PC-9 (cell line): ENCODE measurements around the gene MAP4. TPM values are rescaled to one million over a fixed set of nuclear protein-coding genes. Genes with fewer than 3 reads are reported as not detected.

Experiments
- BruUV-seq: library from RNA; stranded (reverse); fragments of 400-500 nt; replicated peaks from 2 replicates; lab custom pipeline; 2021; lab: Mats Ljungman, UMichigan
- CTCF ChIA-PET: fragments of 300-600 bp; sonication (Branson Sonifier 250); formaldehyde crosslinking; loops from one replicate; lab custom pipeline; 2022; ENCODE audit warnings: antibody characterized with exemption; lab: Charles Lee
- POLR2A ChIA-PET: fragments of 300-600 bp; sonication (Branson Sonifier 250); formaldehyde crosslinking; loops from one replicate; lab custom pipeline; 2022; ENCODE audit warnings: antibody characterized with exemption; ENCODE audit not compliant: unreplicated experiment; lab: Charles Lee
- DNase-seq, 2 experiments: peaks; one replicate each; pipeline versions ENCODE4 v3.0.0 to v3.0.0-alpha.2; 2015 to 2022; ENCODE audit warnings: mixed read lengths in 1 of 2
- H2AFZ ChIP-seq: fragments of 200-600 bp; sonication (generic); 2 replicates; pipeline ENCODE4 v1.8.1; 2017; ENCODE audit warnings: antibody characterized with exemption
- H3F3A ChIP-seq: fragments of 200-600 bp; sonication (generic); 2 replicates; pipeline ENCODE4 v1.8.1; 2017; ENCODE audit warnings: antibody characterized with exemption, mild to moderate bottlenecking, low read depth; ENCODE audit not compliant: insufficient read depth
- H3K27ac ChIP-seq: fragments of 200-600 bp; sonication (generic); 2 replicates; pipeline ENCODE4 v1.6.1; 2016; ENCODE audit warnings: mixed run types
- H3K27me3 ChIP-seq: fragments of 200-600 bp; sonication (generic); 2 replicates; pipeline ENCODE4 v1.6.1; 2016; ENCODE audit warnings: low read depth, mixed run types; ENCODE audit not compliant: insufficient read depth
- H3K36me3 ChIP-seq: fragments of 200-600 bp; sonication (generic); 2 replicates; pipeline ENCODE4 v1.6.1; 2016; ENCODE audit warnings: low read depth, mixed run types
- H3K4me1 ChIP-seq: fragments of 200-600 bp; sonication (generic); replicated peaks from 2 replicates; pipeline ENCODE4 v1.6.1; 2016; ENCODE audit warnings: mixed run types; ENCODE audit not compliant: insufficient read depth
- H3K4me2 ChIP-seq: fragments of 200-600 bp; sonication (generic); 2 replicates; pipeline ENCODE4 v1.6.1; 2017; ENCODE audit warnings: mixed run types
- H3K4me3 ChIP-seq: fragments of 200-600 bp; sonication (generic); 2 replicates; pipeline ENCODE4 v1.6.1; 2016; ENCODE audit warnings: mixed run types
- H3K79me2 ChIP-seq: fragments of 200-600 bp; sonication (generic); 2 replicates; pipeline ENCODE4 v1.6.1; 2017; ENCODE audit warnings: low read depth, mixed run types
- H3K9me2 ChIP-seq: fragments of 200-600 bp; sonication (generic); 2 replicates; pipeline ENCODE4 v1.8.1; 2017; ENCODE audit warnings: mild to moderate bottlenecking; ENCODE audit not compliant: insufficient read depth
- H3K9me3 ChIP-seq: fragments of 200-600 bp; sonication (generic); 2 replicates; pipeline ENCODE4 v1.8.1; 2016; ENCODE audit warnings: low read depth; ENCODE audit not compliant: insufficient read depth
- H4K20me1 ChIP-seq: fragments of 200-600 bp; sonication (generic); 2 replicates; pipeline ENCODE4 v1.8.1; 2017; ENCODE audit not compliant: insufficient read depth
- EZH2 ChIP-seq: fragments of 200-600 bp; sonication (generic); IDR thresholded peaks from 2 replicates; pipeline ENCODE4 v1.8.0; 2017; ENCODE audit warnings: antibody characterized with exemption, low read depth
- intact Hi-C: fragments of 100-400 bp; cut with micrococcal nuclease; formaldehyde crosslinking; loops from one replicate; pipeline ENCODE4 v1.10.0; 2022; ENCODE audit not compliant: unreplicated experiment
- total RNA-seq: library from RNA; stranded (reverse); gene quantifications from 2 replicates; pipeline ENCODE4 v1.2.3, GENCODE V29; 2021
- TF ChIP-seq, protein P1 (sequence below): fragments of 200-600 bp; sonication (generic); conservative IDR thresholded peaks from 2 replicates; pipeline ENCODE4 v1.6.1; 2017; ENCODE audit warnings: mixed run types, antibody characterized with exemption, mild to moderate bottlenecking, moderate library complexity

The MAP4 gene
- total RNA-seq, 1 experiment from 2014 or later: 187 TPM

DNA sequence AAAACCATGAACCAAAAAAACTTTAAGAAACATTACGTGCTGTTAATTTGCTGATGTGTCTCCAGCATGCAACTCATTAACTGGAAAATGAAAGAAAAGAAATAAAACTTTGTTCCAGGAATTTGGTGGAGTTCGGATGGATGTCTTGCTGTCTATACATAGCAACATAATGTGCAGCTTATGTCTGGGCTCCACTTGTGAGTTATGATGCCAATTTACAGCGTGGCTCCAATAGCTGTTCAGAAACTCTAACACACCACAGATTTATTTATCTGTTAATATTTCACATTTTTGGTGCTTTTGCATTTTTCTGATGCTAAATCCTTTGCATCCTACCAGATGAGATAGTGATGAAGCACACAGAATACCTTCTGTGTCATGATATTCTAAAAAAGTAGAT lies 45.1 kb downstream of the MAP4 start:
- no peaks in the 10 kb centered on the region for H3K36me3 ChIP-seq
- CTCF ChIA-PET: no interaction called here
- POLR2A ChIA-PET: interaction anchor here (0.6 kb wide), 1 partner anchor 8 kb away, joined by 5 read pairs; no protein-coding TSS in a partner anchor

DNA sequence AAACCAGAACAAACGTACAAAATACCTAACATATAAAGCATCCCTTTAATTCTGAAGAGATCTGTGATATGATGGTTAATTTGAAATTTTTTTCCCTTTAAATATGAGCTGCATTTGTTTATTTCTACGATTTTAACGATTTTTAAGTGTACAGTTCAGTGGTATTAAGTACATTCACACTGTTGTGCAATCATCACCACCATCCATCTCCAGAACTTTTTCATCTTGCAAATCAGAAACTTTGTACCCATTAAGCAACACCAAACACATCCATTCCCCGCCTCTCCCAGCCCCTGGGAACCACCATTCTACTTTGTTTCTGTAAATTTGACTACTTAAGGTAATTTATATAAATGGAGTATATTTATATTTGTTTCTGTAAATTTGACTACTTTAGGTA lies 51.5 kb downstream of the MAP4 start:
- H3K79me2 ChIP-seq: no peaks in the 10 kb centered on the region
- DNase-seq: no peak
- H3K4me2 ChIP-seq: no peak overlapping the region
- H3K27ac ChIP-seq: no peak overlapping the region
- H3F3A ChIP-seq: 0 out of 2 replicates have a peak, but pooled peaks cover 3% of the 10 kb centered on the region
- no peaks in the 10 kb centered on the region for H3K9me3 ChIP-seq
- no TSS peak for BruUV-seq
- no peaks in the 10 kb centered on the region for H3K36me3 ChIP-seq
- peaks cover 18% of the 10 kb centered on the region for H3K4me1 ChIP-seq
- H3K27me3 ChIP-seq: no peaks in the 10 kb centered on the region
- H4K20me1 ChIP-seq: no peaks in the 10 kb centered on the region
- TF ChIP-seq, protein P1, sequence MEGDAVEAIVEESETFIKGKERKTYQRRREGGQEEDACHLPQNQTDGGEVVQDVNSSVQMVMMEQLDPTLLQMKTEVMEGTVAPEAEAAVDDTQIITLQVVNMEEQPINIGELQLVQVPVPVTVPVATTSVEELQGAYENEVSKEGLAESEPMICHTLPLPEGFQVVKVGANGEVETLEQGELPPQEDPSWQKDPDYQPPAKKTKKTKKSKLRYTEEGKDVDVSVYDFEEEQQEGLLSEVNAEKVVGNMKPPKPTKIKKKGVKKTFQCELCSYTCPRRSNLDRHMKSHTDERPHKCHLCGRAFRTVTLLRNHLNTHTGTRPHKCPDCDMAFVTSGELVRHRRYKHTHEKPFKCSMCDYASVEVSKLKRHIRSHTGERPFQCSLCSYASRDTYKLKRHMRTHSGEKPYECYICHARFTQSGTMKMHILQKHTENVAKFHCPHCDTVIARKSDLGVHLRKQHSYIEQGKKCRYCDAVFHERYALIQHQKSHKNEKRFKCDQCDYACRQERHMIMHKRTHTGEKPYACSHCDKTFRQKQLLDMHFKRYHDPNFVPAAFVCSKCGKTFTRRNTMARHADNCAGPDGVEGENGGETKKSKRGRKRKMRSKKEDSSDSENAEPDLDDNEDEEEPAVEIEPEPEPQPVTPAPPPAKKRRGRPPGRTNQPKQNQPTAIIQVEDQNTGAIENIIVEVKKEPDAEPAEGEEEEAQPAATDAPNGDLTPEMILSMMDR: no peak
- no peak for TF ChIP-seq EZH2
- H2AFZ ChIP-seq: no peak overlapping the region
- no peak overlapping the region for H3K4me3 ChIP-seq
- ChIA-PET POLR2A (interaction anchor here (0.7 kb wide), 1 partner anchor 40 kb away, joined by 3 read pairs; no protein-coding TSS in a partner anchor), CTCF (no interaction called here)
- H3K9me2 ChIP-seq: no peaks in the 10 kb centered on the region
- intact Hi-C loops: no loop called here

More for the DNA sequence above, 45.1 kb downstream of the MAP4 start:
- no peak for DNase-seq
- H2AFZ ChIP-seq: no peak overlapping the region
- H3K9me2 ChIP-seq: no peaks in the 10 kb centered on the region
- no peaks in the 10 kb centered on the region for H3K9me3 ChIP-seq
- H3K4me2 ChIP-seq: no peak overlapping the region
- no TSS peak for BruUV-seq
- no peaks in the 10 kb centered on the region for H3K4me1 ChIP-seq
- no peaks in the 10 kb centered on the region; the same call in none of the 2 replicates for H4K20me1 ChIP-seq
- 0 out of 2 replicates have a peak, but pooled peaks cover 3% of the 10 kb centered on the region for H3F3A ChIP-seq
- H3K27me3 ChIP-seq: no peaks in the 10 kb centered on the region
- TF ChIP-seq, protein P1: no peak
- no peak for TF ChIP-seq EZH2
- H3K27ac ChIP-seq: no peak overlapping the region
- intact Hi-C loops: no loop called here
- H3K4me3 ChIP-seq: no peak overlapping the region
- no peaks in the 10 kb centered on the region for H3K79me2 ChIP-seq

DNA sequence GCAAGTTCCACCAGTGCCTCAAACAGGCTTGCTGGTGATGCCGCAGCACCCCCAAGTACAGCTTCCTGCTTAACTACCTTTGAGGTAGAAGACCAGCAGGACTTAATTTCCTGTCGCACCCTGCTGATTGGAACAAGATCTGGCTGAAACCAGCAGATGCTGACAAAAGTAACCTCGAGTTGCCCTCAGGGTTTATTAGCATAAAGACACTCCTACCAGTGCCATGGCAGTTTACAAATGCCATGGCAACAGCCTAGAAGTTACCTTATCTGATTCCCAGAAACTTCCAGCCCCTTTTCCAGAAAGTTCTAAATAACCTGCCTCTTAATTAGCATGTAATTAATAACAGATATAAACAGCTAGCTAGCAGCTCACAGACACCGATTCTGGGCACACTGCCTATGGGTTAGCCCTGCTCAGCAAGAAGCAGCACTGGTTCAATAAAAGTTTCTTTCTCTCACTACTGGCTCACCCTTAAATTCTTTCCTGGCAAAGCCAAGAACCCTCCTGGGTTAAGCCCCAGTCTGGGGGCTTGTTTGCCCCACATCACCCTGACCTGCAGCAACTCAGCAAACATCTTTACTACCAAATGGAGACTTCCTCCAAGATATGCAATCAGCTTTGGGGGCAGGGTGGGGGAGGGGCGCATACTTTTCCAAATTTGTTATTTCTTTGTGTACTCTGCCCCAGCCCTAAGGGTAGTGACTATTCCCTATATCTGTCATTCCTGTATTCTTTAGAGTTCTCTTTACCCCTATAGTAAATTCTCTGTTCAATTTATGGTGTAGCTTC lies 54.2 kb downstream of the MAP4 start:
- TF ChIP-seq, protein P1: no peak
- no peak for TF ChIP-seq EZH2
- DNase-seq: peak; percentile 45 to 67
- no peak overlapping the region for H3K27ac ChIP-seq
- no peaks in the 10 kb centered on the region for H3K9me3 ChIP-seq
- no peak overlapping the region for H2AFZ ChIP-seq
- H3K4me2 ChIP-seq: peak overlapping the region; percentile 47
- no peaks in the 10 kb centered on the region for H3K36me3 ChIP-seq
- H3K79me2 ChIP-seq: no peaks in the 10 kb centered on the region
- no peak overlapping the region for H3K4me3 ChIP-seq
- intact Hi-C loops: no loop called here
- no peaks in the 10 kb centered on the region for H3K9me2 ChIP-seq
- H3K27me3 ChIP-seq: no peaks in the 10 kb centered on the region
- H3K4me1 ChIP-seq: peaks cover 18% of the 10 kb centered on the region
- no peaks in the 10 kb centered on the region for H4K20me1 ChIP-seq
- ChIA-PET CTCF (no interaction called here), POLR2A (interaction anchor here (0.6 kb wide), 1 partner anchor 72 kb away, joined by 3 read pairs; no protein-coding TSS in a partner anchor)
- 0 out of 2 replicates have a peak, but pooled peaks cover 3% of the 10 kb centered on the region for H3F3A ChIP-seq
- no TSS peak for BruUV-seq
